Measurements from ENCODE around the gene ANAPC2.
"Not testable (repeated sequence)": the region's sequence is repeated elsewhere in the genome, so short reads cannot be mapped to it uniquely, and the experiment has no call there.

Gene ANAPC2

GRCh38 chr9:137141976-137142936 is 46.1 kb downstream of the ANAPC2 start:
- DNase-seq = no peak

GRCh38 chr9:137141050-137141810 is 47.1 kb downstream of the ANAPC2 start:
- DNase-seq = no peak

- no peak for DNase-seq
Measured at GRCh38 chr9:137140151-137141012, 48.0 kb downstream of the ANAPC2 start.

- peak; percentile 41 for DNase-seq
Measured at GRCh38 chr9:137139468-137140150, 48.8 kb downstream of the ANAPC2 start.

- peak; percentile 46 for DNase-seq
Measured at GRCh38 chr9:137138722-137139467, 49.5 kb downstream of the ANAPC2 start, which contains the start of gene GRIN1. Gene GRIN1 (plus strand): TSS chr9:137139154. CDS start chr9:137139487, 333 bp downstream.

GRCh38 chr9:137138058-137138721 is 50.2 kb downstream of the ANAPC2 start:
- peak; percentile 94 for DNase-seq

- peak; percentile 80 for DNase-seq
Measured at GRCh38 chr9:137136881-137137607, 51.3 kb downstream of the ANAPC2 start.

GRCh38 chr9:137136261-137136880 is 52.0 kb downstream of the ANAPC2 start:
- DNase-seq = no peak

- not testable (repeated sequence) for DNase-seq
Measured at GRCh38 chr9:137135154-137135553, 53.2 kb downstream of the ANAPC2 start.

- no peak for DNase-seq
Measured at GRCh38 chr9:137134191-137134590, 54.2 kb downstream of the ANAPC2 start.

GRCh38 chr9:137130176-137130755 is 58.1 kb downstream of the ANAPC2 start:
- no peak for DNase-seq

- DNase-seq = peak; percentile 95
Measured at GRCh38 chr9:137129456-137130175, 58.7 kb downstream of the ANAPC2 start.

- no peak for DNase-seq
Measured at GRCh38 chr9:137128862-137129455, 59.4 kb downstream of the ANAPC2 start.

GRCh38 chr9:137128158-137128861 is 60.0 kb downstream of the ANAPC2 start:
- no peak for DNase-seq

GRCh38 chr9:137127301-137128157 is 60.8 kb downstream of the ANAPC2 start:
- DNase-seq = no peak

GRCh38 chr9:137126786-137127185 is 61.6 kb downstream of the ANAPC2 start:
- DNase-seq = no peak
